SKM-1 (cell line): ENCODE measurements around the gene PYGM.
A peak's percentile ranks its signal among the peaks of the same experiment; 100 is the strongest.

Source experiments
- DNase-seq: peaks from one replicate; lab custom pipeline; 2025; ENCODE audit not compliant: unreplicated experiment; lab: John Stamatoyannopoulos, UW

PYGM gene

DNA sequence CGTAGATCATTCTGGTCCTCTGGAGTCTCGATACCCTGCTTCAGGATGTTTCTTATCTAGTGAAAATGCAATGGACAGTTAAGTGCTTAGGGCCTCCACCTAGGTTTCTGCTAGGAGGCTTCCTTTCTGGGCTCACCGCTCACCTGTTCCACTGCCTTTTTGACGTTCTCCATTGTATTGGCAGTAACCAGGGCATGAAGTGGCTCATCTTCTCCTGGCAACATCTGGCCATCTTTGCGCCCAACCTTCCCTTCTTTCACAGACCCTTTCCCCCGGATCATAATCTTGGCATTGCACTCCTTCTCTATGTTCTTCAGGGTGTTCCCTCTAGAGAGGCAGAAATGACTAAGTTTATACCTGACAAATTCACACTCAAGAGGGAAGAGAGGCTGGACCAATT, 9.5 kb upstream of the PYGM start:
- no peak for DNase-seq

DNA sequence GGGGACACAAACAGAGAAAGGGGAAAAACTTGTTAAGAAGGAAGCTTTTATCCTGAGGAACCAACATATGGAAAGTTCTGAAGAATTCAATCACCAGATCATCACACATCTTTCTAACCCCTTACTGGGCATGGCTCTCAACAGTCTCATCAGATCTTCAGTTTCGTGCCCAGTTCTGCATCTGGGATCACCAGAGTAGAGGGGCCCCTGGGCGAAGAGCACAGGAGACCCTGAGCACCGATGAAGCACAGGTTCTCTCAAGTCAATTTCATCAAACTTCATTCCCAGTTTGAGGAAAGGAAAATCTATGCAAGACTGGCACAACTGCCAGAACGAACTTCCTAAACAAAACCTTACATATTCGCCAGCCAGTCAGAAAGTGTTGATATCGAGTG, 8.5 kb upstream of the PYGM start:
- no peak for DNase-seq

DNA sequence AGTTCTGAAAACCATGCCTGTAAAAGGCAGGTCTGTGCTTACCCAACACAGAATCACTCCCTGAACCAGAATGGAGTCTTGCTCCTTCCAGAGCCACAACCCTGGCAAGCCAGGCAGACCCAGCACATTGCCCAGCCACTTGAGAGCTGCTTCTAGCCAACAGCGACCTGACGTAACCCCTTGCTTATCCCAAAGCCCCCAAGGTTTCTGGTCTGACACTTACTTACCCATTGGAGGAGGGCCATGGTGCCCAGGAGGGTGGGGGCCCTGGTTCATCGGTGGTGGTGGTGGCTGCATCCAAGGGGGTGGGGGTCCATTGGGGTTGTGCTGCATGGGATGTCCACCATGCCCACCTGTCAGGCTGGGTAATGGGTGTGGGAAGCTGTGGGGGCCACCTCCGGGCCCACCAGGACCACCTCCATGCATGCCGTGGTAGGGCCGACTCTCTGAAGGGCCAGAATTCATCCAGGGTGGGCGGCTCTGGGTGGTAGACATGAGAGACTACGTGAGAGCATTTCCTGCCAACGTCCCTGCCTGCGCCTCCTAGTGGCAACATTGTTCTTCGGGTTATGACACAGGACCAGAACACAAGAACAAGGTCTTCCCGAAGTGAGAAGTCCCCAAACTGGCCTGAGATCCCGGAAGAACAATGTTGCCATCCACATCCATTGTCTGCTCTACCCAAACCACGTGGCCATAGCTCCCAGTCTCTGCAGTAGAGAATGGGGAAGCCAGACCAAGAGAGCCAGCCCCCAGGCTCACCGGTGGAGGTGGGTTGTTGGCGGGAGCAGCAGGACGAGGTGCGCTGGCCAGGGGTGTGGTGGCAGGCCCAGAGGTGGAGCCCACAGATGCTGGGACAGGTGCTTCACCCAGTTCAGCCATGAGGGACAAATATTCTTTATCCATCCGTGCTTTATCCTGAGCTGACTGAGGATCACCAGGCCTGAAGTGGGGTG, 7.8 kb upstream of the PYGM start:
- peak; percentile 40 for DNase-seq

DNA sequence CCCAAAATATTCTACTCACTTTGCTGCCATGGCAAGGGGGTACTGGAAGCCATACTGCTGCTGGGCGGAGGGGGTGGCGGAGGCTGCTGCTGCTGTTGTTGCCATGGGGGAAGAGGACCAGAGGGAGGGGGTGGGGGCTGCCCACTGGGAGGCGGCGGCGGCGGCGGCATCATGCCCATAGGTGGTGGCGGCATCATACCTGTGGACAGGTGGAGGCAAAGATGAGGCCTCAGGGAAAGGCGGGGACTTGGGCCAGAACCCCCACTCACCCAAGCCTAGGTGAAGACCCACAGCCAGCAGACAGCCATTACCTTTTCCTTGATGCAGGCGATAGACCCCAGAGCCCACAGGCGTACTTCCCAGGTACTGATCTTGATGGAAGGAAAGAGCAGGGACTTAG, 7.1 kb upstream of the PYGM start:
- DNase-seq: no peak

DNA sequence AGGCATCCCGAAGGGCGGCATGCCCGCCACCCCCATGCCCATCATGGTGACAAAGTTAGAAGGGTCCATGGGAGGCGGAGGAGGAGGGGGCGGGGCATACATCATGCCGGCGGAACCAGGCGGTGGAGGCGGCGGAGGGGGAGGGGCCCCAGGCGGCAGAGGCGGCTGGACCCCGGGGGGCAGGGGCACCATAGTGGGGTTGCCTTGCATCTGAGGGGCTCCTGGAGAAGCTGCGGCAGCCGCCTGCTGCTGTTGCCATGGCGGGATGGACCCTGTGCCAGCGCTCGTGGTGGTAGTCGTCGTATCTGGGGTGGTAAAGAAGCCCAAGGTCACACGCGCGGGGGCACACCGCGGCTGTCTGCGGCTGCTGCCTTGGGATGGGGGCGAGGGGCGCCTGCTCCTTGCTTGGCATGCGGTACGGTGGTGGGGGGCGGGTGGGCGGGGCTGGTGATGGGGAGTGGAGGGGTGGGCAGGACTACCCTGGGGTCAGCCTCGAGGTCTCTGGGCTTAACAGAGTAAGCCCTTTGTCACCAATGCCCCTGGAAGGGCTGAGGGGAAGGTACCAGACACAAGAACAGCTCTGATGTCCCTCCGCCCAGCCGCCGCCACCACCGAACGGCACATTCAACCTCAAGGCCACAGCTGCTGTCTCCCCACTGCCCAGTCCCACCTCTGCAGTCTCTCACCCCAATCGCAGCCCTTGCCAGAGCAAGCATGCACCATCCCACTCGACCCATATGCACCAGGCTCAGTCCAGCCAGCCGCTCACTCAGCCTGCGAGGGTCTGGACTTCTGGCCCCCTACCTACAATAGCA, 6.3 kb upstream of the PYGM start:
- no peak for DNase-seq

DNA sequence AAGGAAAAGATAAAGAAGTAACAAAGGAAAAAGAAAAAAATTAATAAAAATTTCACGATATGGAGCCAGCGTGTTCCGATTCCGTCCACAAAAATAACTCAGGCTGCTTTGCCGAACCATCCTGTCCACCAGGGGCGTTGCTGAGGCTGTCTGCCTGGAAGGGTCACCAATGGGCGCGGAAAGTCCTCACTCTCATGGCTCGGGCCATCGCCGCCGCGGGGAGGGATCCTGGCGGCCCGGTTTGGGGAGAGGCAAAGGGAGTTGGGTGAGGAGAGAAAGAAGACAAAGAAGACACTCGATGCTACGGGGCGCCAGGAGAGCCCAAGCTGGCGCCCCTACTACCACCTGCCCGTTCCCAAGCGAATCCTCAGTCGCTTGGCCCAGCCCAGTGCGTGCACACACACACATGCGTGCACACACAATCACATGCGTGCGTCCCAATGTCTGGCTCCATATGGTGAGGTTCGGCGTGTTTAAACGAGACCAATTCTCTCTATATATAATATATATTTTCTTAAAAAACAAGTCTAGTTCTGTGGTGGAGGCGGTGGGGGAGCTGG, 5.6 kb upstream of the PYGM start:
- no peak for DNase-seq

DNA sequence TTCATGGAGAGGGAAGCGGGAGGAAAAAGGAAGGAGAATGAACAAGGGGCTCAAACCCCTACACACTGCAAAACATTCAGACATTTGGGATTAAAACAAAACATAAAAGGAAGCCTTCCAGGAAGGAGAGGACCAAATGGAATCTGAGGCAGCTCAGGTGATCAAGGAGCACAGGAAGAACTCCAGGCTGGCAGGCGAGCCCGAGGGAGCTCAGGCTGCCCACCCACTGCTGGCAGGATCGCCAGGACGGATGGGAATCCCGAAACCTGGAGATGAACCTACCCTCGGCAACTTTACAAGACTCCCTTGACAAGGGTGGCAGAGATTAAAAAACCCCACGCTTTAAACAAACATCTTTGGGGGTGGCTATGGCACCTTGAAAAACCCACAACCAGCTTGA, 5.0 kb upstream of the PYGM start:
- DNase-seq: no peak

DNA sequence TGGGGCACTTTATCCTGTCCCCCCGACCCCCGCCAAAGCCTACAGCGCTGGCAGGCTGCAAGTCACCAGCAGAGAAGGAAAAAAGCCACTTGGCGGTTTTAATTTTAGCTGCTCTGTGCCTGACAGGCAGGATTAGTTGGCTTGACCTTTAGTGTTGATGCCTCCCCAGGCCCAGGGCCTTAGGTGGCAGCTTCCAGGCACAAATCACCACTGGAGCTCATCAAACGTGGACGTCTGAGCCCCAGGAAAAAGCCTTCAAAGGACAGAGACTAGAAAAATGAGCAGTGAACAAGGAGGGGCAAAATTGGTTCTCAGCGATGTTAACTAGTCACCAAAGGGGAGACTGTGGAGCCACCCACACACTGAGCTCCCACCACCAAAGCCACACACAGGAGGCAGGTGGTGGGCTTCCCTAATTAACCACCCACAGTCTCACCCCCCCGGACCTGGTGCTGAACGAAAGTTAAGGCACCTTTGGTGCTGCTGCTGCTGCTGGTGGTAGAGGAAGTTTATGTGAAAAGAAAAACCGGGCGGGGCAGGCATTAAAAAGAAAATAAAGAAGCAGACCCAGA, 4.4 kb upstream of the PYGM start:
- DNase-seq: no peak

DNA sequence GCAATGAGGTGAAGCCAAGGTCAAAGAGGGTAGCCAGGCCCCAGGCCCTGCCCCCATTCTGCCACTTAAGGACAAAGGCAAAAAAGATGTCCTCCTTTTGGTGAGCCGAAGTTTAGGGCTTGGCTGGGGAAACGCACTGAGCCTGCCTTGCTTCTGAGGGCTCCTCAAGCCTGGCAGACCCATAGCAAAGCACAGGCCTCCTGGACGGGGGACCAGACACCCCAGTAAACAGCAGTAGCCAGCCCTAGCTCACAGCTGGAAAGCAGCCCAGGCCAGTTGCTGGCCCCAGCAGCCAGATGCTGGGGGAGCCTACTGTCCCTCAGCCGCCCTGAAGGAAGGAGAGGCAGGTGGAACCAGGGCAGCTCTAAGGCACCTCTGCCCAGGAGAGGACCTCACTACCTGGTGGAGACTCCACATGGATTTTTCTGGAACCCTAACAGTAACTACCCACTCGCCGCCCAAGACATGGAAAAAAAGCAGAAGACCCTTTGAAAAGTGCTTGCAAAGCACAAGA, 3.8 kb upstream of the PYGM start:
- no peak for DNase-seq

DNA sequence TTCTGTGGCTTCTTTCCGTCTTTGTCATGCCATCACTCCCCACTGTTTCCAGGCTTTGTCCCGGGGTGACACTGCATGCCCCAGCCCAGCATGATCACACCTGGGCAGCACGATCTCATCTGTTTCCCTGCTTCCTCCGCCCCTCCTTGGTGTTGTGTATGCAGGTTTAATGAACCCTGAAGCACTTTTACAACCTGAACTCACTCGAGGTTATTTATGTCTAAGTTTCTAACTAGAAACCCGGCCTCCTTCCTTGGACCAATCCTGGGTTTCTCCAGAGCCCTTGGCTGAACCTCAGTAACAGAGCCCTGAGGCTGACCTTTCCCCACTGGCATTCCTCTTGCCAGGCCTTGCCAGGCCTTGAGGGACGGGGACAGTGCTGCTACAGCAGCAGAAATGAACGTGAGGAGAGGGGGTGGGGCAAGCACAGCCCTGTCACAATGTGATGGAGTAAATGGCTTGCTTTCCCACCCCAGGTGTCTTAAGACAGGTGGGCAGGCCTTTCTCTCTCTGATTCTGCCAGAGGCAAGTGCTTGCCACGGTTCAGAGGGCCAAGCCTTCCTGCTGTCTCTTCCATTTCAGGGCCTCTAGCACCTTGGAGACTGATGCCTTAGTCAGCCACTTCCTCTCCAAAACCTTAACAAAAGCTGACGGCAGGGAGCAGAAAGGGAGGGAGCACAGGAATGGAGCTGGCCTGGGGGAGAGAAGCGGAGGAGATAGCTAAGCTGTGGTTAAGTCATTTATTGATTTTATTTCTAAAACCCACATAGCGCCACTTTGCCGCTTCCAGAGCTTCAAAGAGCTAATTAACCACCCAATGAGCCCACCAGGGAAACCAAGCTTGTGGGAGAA, 3.1 kb upstream of the PYGM start:
- no peak for DNase-seq

DNA sequence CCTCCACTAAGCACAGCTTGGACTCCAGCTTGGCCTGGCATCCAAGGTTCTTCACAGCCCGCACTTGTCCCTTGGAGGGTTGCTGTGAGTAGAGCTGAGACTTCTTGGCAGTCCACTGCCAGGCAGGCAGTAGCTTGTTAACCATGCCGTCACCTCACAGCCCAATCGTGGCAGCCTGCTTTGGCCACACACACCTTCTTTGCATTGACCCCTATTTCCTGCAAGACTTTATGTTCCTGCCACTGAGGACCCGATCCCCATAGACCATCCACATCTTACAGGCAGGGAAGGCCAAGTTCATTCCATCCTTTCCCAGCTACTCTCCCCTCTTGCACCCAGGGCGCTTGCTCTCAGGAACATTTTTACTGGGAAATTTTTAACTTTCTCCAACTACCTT, 2.5 kb upstream of the PYGM start:
- DNase-seq: no peak

DNA sequence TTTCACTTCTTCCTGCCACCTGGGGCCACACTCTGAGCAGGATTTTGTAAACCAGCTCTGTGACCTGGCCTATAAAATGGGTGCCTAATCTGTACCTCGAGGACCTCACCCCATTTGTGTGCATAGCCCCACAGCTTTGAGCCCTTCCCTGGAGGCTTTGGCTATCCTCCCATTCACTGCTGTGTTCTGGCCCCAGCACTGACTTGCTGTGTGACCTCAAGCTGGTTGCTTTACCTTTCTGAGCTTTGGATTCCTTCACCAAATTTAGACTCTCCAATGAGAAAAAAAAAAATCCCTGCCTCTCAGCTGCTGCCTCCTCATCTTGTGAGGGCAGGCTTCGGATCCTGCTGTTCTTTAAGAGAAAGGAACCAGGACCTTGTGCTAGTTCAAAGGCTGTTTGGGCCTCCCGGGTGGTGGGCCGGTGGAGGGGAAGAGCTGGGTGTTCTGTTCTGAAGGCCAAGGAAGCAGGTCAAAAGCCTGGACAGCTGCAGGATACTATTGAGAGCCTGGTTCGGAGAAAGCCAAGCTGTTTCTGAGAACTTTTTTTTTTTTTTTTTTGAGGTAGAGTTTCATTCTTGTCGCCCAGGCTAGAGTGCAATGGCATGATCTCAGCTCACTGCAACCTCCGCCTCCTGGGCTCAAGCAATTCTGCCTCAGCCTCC, 1.1 kb upstream of the PYGM start:
- no peak for DNase-seq

DNA sequence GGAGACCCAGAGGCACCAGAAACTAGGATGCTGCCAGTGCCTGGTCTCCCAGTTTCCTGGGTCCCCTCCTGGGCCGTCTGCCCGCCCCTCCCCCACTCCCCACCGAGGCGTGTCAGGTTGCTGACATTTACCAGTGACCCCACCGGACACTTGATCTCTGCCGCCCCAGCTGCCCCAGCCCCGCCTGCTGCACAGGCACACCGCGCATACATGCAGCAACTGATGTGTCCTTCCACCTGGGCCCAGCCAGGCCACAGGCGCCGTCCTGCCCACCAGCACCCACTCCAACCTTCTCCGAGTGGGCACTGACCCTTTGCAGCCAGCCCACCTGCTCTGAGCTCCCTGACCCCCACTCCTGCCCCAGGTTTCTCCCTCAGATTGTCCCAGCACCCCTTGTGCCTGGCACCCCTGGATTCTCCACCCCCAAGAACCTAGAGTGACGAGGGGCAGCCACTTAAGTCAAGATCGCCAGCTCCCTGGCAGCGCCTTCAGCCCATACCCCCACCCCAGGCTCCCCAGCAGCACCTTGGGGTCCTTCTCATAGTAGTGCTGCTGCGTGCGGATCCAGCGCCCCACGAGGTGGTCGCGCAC, 548 bp downstream of the PYGM start:
- DNase-seq: no peak

DNA sequence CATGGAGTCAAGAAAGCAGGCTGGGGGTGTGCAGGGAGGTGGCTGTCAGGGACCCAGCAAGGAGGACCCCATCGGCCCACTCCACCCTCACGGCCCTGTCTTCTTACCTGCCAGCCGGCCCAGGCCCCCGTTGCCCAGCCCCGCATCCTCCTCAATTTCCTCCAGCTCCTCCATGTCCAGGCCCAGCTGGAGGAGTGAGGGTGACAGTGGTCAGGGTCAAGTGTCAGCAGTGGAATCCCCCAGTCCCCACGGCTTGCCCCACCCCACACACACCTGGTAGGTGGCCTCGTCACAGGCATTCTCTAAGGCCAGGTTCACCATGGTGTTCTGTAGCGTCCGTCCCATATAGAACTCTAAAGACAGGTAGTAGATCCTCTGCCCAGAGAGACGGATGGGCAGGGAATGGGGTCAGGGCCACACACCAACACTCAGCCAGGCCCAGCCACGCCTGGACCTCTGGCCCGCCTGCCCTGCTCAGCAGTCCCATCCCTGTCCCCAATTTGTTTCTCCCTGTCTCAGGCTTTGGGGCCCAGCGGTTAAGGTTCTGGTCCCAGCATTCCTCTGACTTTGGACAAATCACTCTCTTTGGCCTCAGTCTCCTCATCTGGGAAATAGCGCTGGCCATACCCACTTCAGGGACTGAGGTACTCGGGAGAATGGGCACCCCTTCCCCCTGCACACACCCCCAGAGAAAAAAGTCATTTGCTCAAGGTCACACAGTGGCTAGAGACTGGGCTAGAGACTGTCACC, 1.3 kb downstream of the PYGM start:
- no peak for DNase-seq

DNA sequence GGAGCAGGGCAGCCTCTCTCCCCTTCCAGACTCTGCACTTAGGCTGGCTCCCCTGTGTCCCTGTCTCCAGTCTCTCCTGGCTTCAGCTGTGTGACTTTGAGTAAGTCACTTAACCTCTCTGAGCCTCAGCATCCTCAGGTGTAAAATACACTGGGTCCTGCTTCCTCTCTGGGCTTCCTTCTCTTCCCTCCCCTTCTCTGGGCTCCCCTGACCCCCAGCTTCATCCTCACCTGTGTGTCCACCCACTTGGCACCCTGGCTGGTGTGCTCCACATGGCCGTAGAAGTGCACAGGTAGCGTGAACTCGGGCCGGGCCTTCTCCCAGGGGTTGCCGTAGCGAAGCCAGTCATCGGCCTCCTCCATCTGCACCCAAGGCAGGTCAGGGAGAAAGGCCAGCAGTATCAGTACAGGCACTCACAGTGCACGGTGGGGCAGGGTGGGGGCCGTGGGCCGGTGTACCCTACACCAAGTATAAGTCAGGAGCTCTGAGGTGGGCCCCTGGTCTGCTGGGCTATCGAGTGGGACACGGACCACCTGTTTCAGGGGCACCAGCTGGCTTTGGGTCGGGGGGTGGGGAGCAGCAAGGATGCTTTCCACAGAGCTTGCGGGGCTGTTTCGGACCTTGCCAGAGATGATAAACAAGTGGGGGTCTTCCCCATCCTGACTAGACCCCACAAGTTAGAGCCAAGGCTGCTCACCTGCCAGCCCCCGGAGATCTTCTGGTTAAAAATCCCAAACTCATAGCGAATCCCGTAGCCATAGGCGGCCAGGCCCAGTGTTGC, 2.0 kb downstream of the PYGM start:
- no peak for DNase-seq

DNA sequence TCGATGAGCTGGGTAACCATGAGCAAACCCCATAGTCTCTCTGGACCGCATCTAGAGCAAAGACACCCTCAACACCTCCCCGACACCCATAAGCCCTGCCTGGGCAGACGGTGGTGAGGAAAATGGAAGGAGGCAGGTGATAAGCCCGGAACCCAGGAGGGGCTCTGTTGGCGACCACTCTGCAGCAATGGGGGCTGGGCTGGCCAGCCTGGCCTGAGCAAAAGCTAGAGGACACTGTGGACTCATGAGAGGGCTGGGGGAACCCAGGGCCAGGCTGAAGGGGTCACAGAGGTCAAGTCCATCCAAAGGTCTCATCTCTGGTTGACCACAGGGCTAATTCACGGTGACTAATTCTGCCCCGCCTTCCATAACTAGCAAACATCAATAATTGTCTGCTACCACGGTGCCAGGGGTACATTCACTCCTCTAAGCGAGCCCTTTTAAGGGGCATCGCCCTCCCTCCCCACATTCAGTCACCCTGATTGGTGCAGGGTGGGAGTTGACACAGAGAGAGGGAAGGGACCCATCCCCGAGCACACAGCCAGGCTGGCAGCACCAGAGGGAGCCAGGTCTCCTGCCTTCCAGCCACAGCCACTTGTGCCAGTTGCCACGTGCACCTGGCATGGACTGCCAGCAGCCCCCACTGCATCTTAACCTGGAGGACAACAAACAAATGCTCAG, 4.0 kb downstream of the PYGM start:
- no peak for DNase-seq

DNA sequence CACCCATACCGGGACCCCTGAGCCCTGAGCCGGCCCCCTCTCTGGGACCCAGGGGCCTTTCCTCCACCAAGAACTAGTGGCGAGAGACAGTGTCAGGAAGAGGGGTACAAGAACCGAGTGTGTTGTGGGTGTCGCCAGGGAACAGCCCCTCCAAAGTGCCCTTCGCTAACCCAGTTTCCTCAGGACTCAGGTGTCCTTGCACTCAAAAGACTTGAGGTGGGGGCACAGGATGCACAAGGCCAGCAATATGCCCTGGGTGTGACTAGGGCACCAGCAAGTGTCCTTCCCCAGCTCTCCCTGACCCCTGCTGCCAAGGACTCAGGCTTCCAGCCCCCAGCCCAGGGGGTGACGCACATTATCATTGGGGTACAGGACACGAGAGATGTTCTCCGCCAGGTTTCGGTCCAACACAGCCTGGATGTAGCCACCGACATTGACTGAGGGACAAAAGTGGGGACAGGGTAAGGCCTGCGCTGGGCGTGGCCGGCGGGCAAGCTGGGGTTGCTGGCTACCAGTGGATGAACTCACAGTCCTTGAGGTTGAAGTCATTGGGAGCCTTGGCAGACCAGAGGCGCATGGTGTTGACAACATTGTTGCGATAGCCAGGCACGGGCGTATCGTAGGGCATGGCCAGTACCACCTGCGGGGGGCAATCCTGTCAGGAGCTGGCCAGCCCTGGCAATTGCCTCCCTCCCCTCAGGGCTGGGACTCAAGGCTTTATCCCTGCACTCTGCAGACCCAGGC, 4.7 kb downstream of the PYGM start:
- DNase-seq: no peak
